ENCODE results near the gene NSMCE4A.

DNA sequence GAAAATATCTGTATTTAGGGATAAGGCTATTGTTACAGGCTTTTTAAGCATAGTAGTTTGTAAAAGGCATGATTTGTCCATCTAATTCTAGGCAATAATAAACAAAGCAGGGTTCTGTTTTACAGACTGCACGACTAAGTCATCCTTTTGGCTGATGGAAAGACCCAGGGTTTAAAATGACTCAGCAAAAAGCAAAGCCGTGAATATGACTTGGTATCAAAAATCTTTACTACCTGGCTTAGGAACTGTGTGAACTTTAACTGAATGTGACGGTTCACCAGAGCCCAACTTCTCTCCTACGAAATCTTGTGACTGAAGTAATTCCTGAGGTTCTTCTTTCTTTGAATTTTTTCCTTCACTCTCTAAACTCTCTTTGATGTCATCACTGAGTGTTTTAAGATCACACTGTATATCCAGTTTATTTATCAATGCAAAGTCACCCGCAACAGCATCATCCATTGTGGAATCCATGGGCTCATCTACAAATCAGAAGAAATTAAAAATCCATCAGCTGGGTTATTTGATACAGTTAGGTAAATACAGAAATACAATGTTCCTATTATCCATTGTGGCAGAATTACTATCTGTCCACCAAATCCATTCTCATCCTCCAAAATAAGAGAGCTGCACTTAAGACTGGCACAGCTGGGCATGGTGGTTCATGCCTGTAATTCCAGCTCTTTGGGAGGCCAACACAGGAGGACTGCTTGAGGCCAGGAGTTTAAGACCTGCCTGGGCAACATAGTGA, 64.2 kb downstream of the NSMCE4A start:
- TF ChIP-seq EZH2 (IDR thresholded peaks at IDR 0.05; ENCODE audit: borderline replicate concordance, insufficient read depth, low read depth, low read length, poor library complexity, severe bottlenecking): no peak
- TF ChIP-seq, protein P1, sequence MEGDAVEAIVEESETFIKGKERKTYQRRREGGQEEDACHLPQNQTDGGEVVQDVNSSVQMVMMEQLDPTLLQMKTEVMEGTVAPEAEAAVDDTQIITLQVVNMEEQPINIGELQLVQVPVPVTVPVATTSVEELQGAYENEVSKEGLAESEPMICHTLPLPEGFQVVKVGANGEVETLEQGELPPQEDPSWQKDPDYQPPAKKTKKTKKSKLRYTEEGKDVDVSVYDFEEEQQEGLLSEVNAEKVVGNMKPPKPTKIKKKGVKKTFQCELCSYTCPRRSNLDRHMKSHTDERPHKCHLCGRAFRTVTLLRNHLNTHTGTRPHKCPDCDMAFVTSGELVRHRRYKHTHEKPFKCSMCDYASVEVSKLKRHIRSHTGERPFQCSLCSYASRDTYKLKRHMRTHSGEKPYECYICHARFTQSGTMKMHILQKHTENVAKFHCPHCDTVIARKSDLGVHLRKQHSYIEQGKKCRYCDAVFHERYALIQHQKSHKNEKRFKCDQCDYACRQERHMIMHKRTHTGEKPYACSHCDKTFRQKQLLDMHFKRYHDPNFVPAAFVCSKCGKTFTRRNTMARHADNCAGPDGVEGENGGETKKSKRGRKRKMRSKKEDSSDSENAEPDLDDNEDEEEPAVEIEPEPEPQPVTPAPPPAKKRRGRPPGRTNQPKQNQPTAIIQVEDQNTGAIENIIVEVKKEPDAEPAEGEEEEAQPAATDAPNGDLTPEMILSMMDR (IDR thresholded peaks at IDR 0.05): no peak

Measured in B cell (primary cell).